Left ventricle myocardium superior (tissue), 1 donor: Measurements from ENCODE around the gene HIVEP2. TPM values are rescaled to one million over a fixed set of nuclear protein-coding genes. Genes with fewer than 3 reads are reported as not detected.

Source experiments
- ATAC-seq: fragments of 200-7000 bp; cut with Tn5 transposase; one replicate; pipeline ENCODE4 v1.9.1; 2020; ENCODE audit warnings: mild to moderate bottlenecking, moderate library complexity
- DNase-seq: peaks from one replicate; pipeline ENCODE4 v3.0.0-alpha.2; 2020
- intact Hi-C: fragments of 100-400 bp; cut with micrococcal nuclease; formaldehyde crosslinking; loops from one replicate; pipeline ENCODE4 v1.11.0; 2022
- total RNA-seq: library from RNA; stranded (reverse); fragmentation: NEBNext Ultra II Directional; extraction: Animal tissue kit (Norgen Biotek cat#: 25700); gene quantifications from one replicate; pipeline ENCODE4 v1.2.1, GENCODE V29; 2021
- donor health status: DM: no; HTN: yes; CAD: no; lungs with severe emphysema.

The HIVEP2 gene
- total RNA-seq, 1 donor from 2014 or later: 14.4 TPM

DNA sequence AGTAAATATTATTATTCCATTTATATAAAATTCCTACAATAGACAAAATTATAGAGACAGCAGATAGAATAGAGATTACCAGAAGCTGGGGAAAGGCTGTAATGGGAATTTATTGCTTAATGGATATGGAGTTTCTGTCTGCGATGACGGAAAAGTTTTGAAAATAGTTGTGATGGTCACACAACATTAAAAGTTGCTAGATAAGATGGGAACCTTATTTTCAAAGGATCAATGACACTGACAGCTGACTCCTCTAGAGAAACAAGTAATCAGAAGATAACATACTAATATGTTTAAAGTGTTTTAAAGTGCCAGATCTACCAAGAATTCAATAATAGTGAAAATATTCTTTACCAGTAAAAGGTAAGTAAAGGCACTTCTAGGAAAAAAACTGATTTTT, 236.3 kb downstream of the HIVEP2 start:
- intact Hi-C loops: no loop called here
- DNase-seq: no peak
- no peak for ATAC-seq

DNA sequence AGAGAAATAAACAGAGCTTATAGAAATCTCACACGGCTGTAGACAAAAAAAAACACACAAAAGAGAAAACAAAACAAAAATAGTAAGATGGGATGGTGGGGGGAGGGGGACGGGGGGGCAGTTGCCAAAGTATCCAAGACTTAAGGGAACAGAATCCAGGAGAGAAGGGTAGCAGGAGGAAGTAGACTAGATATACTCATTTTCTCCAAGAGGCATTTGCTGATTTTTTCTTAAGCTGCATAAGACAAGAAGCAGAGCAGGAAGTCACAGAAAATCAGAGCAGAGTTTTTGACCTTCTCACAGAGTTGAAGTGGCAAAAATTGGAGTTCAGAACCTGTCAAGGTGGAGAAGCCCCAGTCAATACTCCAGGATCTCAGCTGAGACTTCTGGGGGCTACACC, 237.7 kb downstream of the HIVEP2 start:
- no peak for DNase-seq

DNA sequence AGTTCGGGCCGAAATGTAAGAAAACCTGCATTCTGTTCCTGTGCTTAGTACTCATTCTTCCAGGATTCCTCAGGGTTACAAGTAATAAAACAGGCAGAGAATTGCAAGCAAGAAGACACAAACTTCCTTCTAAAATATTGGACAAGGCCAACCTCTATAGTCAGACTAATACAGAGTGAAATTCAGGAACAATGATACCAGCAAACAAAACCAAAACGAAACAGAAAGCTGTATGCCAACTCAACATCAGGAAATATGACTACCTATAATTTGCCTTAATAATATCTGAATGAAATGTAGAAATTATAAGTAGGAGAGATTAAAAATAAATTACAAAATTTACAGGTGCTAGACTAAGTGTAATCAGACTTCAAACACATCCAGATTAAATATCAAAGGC, 238.8 kb downstream of the HIVEP2 start:
- ATAC-seq: peak; percentile 17
- intact Hi-C loops: no loop called here
- no peak for DNase-seq

More for the DNA sequence above, 237.7 kb downstream of the HIVEP2 start:
- ATAC-seq: no peak
- intact Hi-C loops: no loop called here

DNA sequence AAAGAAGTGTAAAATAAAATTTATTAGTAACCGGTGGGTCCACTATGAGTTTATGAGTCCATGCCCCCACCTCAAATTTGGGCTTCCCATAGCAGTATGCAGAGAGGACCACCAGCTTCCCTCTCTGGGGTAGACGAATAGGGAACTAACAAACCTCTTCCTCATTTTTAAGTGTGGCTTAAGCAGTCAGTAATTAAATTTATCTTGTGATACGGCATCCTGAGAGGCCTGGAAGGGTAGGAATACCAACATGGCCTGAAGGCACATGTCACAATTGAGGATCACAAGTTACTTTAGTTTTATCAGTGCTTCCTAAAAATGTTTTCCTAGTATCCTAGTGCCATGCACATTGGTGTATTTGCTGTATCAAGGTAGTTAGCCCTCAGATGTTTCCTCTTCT, 239.9 kb downstream of the HIVEP2 start:
- intact Hi-C loops: no loop called here
- ATAC-seq (no peak), DNase-seq (no peak)

DNA sequence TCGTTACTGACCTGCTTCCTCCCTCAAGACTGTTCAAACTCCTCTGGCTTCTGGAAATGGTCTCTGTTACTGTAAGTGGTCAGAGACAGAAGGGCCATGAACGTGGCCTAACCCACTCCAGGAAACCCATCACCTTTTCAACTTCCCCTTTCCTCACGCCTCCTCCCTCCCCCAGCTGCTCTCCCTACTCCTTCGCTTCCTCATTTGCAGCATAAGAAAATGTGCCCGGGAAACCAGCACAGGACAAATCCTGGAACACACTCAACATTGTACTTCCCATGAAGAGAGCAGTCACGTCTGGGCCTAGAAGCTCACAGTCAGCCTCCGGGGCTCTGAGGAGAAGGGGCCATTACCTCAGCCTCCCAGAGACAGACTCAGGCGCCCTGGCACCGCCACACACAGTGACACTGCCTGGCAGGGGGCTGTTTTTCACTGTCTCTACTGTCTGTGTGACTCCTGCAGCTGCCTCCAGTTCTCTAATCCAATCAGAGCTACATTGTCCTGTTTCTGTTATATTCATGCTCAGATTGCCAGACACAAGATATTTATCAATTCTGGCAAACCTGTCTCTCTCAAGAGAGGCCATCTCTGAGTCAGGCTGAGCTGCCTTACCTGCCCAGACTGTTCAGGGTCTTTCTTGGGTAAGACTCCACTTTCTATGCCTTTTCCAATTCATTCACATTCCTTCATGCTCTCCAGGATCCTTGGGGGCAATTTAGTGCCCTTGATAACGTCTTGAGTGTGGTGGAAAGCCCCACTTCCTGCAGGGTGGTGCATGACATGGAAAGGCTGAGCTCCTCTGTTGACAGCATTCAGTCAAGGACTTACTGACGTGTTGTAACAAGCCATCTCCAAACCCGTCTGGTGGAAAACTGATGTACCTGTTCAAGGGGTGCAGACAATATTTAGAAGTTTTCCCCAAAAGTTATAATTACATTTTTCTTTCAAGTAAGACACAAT, 242.2 kb downstream of the HIVEP2 start:
- intact Hi-C loops: no loop called here
- ATAC-seq (peak; percentile 86), DNase-seq (peak; percentile 31)

Other genes with a start within 250 kb of the HIVEP2 start
- gene AIG1, start 115.7 kb upstream of the HIVEP2 start, total RNA-seq: 91.5 TPM